HG02938 (cell line): Measurements from ENCODE around the gene TLR3.
"Not testable (repeated sequence)": the region's sequence is repeated elsewhere in the genome, so short reads cannot be mapped to it uniquely, and the experiment has no call there.

ENCODE experiments used
- ATAC-seq: cut with Tn5 transposase; IDR thresholded peaks from one replicate; pipeline ENCODE4 v1.9.1; 2021; ENCODE audit warnings: mild to moderate bottlenecking, moderate library complexity; ENCODE audit not compliant: unreplicated experiment

The TLR3 gene

DNA sequence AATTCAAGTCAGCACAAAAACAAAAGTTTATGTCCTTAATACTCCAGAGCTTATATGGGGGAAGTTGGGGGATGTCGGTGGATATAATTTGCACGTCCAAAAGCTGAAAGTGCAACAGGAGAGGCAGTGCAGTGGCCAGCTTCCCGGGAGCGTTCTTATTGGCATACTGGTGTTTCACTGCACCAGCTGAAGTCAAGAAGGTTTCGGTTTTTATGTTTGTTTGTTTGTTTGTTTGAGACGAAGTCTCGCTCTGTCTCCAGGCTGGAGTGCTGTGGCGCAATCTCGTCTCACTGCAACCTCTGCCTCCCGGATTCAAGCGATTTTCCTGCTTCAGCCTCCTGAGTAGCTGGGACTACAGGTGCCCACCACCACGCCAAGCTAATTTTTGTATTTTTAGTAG is 28.6 kb upstream of the TLR3 start:
- no peak for ATAC-seq

DNA sequence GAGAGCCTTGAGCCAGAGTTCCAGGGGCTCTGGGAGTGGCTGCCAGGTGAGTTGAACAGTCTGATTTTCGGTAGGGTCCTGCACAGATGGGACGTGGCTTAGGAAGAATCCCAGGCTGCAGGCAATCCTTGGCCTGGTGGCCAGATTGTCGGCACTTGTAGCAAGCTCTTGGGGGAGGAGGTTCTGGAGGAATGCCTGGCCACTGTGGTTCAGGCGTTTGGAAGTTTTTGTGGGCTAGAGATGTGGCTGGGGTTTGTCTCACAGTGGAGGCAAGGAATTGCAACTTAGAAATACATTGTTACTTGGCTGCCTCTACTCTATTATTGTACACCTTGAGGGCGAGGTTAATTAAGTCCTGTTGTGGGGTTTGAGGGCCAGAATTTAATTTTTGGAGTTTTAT is 21.5 kb upstream of the TLR3 start:
- not testable (repeated sequence) for ATAC-seq

DNA sequence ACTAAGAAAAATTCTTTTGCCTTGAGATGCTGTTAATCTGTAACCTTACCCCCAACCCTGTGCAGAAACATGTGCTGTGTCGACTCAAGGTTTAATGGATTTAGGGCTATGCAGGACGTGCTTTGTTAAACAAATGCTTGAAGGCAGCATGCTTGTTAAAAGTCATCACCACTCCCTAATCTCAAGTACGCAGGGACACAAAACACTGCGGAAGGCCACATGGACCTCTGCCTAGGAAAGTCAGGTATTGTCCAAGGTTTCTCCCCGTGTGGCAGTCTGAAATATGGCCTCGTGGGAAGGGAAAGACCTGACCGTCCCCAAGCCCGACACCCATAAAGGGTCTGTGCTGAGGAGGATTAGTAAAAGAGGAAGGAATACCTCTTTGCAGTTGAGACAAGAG is 18.8 kb upstream of the TLR3 start:
- ATAC-seq, result not testable (repeated sequence)

DNA sequence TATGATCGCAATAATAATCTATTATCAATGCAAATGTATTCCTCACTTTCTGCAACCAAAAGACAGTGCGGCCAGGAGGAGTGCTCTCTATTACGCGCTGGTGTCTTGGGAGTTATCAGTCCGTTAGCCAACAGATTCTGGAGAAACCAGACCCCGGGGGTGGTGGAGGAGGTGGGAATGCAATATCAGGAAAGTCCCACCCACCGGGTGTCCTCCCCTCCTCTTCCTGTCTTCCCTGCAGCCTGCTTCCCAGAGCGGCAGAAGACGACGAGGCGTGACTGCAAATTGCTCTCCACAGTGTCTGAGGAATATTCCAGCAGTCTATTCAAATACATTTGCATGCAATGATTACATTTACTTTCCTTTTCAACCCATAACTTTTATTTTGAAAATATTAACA is 17.9 kb upstream of the TLR3 start:
- ATAC-seq, result no peak

DNA sequence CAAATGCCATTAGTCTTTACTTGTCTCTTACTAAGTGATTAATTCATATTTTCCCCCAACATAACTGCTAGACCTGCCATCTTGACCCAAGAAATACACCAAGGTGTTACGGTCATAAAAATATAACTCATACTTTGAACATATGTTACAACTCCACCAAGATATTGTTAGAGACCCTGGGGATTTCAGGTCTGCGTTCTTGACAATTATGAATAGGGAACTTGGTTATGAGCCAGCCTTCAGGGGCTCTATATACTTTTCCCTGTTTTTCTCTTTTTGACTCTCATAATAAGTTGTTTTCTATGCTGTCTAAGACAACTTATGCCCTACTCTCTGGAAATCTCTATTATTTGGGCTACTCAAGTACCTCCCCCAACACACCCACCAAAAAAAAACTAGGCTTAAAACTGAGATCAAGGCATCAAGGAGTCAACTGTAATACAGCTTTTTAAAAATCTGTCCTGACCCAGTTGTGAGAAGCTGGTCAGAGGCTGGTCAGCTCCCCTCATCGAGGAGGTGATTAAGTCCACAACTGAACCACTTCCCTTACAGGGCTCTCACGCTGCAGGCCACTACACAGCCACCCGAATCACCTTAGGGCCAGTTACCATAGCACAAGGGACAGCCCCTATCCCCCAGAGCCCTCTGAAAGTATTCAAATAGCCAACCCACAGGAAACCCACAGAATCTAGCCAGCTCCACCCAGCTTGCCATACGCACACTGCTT is 10.5 kb upstream of the TLR3 start:
- ATAC-seq, result peak; percentile 100

DNA sequence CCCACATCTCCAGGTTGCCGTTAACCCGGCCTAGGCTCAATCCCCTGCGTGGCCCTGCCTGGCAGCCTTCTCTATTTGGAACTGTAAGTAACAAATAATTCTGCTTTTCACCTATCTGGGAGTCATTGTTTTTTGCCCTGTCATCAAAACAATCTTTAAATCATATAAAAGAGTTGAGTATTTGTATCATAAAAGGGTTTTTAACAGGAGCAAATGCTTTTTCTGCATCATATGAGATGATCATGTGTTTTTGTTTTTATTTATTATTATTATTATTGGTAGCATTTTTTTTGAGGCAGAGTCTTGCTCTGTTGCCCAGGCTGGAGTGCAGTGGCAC is 10.0 kb upstream of the TLR3 start:
- no peak for ATAC-seq

DNA sequence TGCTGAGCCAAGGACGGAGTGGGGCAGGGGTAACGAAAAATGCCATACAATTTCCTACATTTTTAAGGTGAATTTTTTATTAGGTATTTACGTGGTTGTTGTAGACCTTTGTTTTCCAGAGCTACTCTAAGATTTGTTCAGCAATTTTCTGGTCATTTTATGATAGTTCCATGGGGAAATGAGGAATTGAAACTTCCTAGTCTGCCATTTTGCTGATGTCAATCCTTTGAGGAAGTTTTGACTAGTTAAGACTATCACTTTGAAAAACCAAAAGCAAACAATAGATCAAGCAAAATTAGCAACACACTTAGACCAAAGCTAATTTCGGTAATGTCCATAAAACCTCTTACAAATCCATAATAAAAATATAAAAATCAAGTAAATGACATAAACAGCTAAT is 7.0 kb upstream of the TLR3 start:
- no peak for ATAC-seq

DNA sequence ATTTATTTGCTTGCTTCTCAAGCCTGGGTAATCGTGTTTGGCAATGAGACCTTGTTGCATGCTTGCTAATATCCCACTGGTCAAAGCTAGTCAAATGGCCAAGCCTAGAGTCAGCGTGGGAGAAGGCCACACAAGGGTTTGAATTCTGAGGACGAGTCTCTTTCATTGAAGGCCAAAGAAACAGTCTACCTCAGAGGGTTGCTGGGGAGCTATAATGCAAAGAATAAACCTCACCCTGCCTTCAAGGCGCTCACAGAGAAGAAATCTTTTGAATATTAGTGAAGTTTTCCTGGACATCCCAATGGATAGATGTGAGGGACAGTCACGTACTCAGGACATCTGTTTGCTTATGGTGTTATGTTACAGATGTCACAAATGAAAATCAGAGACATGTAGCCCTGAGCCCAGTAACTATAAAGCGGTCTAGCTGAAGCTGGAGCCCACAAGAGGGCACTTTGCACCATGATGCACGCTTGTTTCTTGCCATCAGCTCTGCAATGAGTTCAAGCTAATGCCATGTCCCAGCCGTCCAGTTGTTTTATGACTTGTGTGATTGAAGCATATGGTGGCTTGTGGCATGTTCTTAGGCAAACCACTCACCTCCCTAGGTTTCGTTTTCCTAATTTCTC is 1.1 kb upstream of the TLR3 start:
- ATAC-seq, result peak; percentile 72

DNA sequence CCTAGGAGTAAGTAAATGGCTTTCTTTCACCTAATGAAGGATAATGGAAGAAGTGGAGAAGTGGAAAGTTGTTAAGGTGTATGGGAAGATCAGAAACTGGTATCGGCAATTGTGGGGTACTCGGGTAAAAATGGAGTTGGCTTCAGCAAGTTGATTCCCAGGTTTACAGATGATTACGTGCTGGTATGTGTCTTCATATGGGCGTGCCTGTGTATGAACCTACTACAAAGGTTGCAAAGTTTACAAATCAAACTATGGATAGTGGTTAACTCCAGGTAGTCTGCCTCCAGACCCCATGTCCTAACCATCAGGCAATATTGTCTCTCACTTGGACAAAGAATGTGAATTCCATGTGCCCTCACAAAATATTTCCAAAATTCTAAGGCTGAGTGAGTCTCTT is 773 bp downstream of the TLR3 start:
- ATAC-seq, result no peak

DNA sequence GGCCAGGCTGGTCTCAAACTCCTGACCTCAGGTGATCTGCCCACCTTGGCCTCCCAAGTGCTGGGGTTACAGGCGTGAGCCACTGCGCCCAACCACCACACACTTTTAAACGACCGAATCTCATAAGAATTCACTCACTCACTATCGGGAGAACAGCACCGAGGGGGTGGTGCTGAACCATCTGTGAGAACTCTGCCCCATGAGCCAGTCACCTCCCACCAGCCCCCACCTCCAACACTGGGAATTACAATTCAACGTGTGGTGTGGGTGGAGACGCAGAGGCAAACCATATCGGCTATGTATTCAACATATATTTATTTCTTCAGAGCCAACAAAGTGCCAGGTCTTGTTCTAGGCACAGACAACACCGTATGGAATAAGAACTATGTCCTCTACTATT is 3.6 kb downstream of the TLR3 start:
- no peak for ATAC-seq

DNA sequence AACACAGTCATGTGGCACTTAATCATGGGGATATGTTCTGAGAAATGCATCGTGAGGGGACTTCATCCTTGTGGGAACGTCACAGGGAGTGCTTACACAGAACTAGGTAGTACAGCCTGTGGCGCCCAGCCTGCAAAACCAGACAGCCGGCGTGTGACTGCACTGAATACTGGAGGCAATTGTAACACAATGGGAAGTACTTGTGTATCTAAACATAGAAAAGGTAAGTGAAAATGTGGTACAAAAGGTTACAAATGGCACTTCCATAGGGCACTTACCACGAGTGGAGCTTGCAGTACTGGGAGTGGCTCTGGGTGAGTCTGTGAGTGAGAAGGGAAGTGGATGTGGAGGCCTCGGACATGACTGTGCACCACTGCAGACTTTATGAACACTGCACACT is 5.2 kb downstream of the TLR3 start:
- no peak for ATAC-seq

DNA sequence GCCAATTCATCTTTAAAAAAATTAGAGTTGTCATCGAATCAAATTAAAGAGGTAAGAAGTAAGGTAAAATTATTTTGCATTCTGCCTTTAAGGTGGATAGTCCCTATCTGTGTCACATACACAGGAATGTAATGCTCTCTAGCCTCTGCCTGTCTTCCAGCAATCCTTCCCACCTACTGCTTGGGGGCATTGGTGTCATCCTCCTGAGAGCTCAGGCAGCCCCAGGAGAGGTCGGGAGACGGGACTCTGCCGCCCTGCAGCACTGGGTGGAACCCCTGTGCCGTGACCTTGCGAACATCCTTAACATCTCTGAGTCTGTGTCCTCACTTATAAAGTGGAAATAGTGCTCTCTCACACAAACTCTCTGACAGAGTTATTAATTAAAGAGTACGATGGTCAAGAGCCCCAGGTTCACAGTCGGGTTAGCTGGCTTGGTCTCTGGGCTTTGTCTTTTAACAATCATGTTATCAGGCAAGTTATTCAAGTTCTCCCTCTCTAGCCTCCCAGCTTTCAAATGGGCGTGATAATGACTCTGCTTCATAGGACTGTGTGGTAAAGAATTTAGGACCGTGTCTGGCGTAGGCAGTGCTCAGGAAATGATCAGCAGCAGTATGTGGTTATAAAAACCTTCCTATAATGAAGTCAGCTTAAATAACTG is 10.2 kb downstream of the TLR3 start:
- no peak for ATAC-seq

DNA sequence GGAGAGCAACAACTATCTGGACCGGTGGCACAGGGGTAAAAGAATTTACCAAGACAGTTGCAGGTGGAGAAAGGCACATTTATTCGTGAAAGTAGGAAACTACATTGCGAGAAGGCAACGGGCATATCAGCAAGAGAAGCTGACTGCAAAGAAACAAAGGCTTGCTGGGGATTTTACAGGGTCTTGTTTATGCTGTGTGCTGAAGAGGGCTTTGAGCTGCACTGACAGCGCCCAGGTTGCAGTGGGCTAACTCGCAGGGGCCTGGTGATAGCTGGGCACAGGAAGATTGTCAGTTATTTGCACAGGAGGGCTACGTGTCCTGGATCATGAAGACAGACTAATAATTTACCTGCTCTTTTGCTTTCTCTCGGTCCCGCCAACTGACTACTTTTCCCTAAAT is 10.7 kb downstream of the TLR3 start:
- ATAC-seq, result no peak

DNA sequence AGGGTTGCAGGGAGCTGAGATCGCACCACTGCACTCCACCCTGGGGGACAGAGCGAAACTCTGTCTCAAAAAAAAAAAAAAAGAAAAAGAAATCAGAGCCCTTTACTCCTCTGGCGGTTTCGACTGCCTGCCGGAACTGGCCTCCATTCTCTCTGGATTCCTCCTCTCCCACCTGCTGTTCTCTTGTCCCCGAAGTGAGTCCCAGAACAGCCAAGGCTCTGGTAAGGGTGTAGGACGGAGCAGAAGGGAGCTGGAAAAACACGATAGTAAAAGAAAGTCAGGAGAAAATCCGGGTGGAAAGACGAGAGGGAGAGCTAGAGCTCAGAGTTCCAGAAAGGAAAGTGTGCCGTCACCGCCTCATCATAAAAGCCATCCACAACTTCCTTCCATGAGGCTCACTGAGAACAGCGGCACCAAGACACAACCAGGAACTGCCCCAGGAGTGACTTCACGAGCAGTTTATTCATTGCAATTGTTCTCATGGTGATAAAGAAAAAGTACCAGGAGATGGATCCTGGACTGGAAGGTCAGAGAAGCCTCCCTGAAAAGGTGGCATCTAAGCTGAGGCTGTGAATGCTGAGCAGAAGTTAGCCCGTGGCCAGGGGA is 12.3 kb downstream of the TLR3 start:
- ATAC-seq, result no peak

DNA sequence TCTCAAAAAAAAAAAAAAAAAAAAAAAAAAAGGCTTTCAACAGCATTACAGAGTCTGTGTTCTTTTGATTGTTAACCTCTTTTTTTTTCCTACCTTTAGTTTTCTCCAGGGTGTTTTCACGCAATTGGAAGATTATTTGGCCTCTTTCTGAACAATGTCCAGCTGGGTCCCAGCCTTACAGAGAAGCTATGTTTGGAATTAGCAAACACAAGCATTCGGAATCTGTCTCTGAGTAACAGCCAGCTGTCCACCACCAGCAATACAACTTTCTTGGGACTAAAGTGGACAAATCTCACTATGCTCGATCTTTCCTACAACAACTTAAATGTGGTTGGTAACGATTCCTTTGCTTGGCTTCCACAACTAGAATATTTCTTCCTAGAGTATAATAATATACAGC is 13.3 kb downstream of the TLR3 start:
- no peak for ATAC-seq

DNA sequence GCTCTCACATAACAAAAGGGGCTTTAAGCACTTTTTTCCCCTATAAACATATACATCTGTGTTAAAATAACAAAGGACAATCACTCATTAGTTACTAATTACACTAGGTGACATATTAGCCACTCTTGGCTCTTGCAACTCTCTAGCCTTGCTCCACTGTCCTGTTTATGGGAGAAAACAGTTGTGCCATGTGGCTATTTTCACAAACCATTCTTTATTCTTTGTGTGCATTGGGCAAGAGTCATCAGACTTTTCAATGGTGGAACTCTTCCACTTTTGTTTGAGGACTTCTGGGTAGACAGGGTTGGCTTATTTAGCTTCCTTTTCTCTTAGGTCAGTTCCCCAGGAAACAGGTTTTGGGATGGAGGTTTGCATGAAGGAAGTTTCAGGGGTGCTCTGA is 19.6 kb downstream of the TLR3 start:
- no peak for ATAC-seq

DNA sequence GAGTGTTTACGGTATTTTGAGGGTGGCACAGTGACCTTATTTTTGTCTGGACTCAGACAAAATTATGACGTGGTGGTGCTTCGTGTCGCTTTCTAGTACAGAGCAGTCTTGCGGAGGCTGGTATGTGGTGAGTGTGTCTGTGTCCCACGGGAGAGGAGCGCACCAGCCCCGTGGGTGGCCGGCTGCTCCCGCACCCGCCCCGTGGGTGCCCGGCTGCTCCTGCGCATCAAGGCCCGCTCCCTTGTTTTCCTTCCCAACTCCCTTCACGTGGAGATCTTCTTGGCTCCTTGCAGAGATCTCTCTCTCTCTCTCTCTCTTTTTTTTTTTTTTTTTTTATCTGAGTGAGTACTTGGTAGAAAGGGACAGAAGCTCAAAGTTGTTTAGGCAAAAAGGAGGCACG is 23.3 kb downstream of the TLR3 start:
- ATAC-seq, result no peak

DNA sequence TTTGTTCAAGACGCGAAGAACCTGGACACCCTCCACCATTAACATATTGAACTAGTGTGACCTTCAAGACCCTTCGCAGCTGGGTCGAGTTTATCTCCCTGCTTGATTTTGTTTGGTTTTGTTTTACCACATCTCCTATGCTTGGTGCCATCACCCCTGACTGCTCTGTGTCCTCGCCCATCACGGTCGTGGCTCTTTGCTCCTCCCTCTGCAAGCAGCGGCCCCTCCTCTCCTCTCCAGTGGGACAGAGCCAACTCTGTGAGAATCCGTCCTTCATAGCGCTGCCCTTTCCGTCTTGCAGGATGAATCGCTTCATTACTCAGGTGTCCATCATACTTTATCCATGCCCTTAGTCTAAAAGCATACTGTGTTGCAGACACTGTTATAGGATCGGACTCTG is 26.4 kb downstream of the TLR3 start:
- ATAC-seq, result no peak

DNA sequence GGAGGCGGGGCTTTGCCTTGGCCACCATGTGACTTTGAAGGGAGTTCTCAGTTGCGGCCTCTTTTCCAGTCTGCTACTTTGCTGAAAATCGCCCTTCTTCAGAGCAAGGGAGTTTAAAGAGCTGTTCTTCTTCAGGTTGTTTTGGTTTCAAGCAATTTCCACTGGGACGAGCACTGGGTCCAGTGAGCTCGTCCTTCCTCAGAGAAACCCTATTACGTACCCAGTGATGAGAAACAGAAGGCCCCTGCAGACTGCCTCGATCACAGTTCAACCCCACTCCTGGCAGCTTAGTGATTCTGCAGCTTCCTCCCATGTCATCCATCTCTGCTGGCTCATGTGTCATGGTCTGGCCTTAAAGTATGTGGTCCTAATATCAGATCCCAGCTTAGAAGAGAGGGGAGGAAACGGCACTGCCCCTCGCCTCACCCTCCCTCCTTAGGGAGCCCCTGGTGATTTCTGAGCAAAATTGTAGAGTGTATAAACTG is 27.8 kb downstream of the TLR3 start:
- ATAC-seq, result no peak

DNA sequence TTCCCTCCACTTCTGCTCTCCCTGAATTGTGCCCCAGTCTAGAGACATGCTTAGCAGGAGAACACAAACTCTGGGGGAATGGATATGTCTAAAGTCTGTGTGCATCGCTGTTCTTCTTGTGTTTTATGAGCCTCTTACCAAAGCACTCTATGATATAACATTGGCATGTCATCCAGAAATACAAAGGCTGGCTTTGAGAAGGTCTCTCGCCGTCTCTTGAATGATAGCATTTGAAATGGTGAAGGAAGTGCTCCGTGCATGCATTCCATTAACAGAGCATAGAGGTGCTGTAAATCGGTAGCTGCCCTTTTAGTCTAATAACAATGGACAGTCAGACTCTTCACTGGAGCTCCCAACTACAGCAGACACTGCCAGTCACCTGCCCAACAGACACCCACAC is 28.4 kb downstream of the TLR3 start:
- no peak for ATAC-seq

DNA sequence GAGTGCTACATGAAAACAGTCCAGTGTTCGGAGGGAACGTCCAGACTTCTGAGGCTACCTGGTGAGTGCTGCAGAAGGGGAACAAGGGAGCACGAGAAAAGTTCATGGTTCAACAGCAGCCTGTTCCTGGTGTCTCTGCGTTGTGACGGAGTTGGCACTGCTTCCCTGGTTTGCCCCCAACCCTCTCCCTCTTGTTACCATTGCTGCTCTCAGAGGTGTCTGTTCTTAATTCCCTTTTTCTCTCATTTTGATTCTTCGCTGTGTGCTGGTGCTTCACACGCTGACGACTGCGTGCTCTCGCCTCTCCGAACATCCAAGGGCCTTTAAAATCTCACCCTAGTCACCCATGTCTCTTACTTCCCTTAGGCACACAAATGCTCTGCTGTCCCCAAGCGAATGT is 34.0 kb downstream of the TLR3 start:
- no peak for ATAC-seq
